GM21737 (cell line): ENCODE measurements around the gene PRAMEF12.
"Not testable (repeated sequence)": the region's sequence is repeated elsewhere in the genome, so short reads cannot be mapped to it uniquely, and the experiment has no call there.

Source experiments
- ATAC-seq: cut with Tn5 transposase; IDR thresholded peaks from one replicate; pipeline ENCODE4 v1.9.1; 2021; ENCODE audit warnings: mild to moderate bottlenecking, moderate library complexity; ENCODE audit not compliant: unreplicated experiment

Gene PRAMEF12

DNA sequence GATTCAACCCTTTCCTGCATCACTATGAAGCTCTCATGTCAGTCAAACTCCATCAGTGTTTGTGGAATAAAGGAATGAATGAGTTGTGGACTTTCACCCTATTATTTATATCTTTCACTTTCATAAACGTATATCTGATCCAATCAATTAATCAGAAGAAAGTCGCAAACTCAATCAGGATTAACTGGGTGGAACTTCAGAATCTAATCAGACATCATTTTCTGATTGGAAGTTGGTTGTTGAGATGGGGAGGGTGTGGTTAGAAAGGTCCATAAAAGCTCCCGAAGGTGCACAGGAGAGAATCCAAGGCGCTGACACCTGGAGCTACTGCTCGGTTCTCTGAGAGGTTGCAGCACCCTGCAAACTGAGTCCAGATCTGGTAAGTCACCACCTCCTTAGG, at the start of gene PRAMEF12:
Gene PRAMEF12 (plus strand): TSS at position 301 of the 400 bp plus-strand sequence. CDS start 1,130 bp downstream, outside the sequence.
- ATAC-seq, result no peak

DNA sequence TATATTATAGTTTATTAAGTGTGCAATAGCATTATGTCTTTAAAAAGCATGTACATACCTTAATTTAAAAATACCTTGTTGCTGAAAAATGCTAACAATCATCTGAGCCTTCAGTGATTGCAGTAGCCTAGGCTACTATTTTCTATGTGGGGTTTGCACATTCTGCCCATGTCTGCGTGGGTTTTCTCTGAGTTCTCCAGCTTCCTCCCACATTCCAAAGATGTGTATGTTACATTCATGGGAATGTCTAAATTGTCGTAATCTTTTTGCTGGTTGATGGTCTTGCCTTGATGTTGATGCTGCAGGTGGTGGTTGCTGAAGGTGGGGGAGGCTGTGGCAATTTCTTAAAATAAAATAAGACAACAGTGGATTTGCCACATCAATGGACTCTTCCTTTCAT, 45.1 kb upstream of the PRAMEF12 start:
- no peak for ATAC-seq

- ATAC-seq, result no peak
Measured at GRCh38 chr1:12730156-12730555, 43.4 kb upstream of the PRAMEF12 start.

DNA sequence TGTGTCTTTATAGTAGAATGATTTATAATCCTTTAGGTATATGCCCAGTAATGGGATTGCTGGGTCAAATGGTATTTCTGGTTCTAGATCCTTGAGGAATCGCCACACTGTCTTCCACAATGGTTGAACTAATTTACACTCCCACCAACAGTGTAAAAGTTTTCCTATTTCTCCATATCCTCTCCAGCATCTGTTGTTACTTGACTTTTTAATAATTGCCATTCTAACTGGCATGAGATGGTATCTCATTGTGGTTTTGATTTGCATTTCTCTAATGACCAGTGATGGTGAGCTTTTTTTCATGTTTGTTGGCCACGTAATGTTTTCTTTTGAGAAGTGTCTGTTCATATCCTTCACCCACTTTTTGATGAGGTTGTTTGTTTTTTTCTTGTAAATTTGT, 42.5 kb upstream of the PRAMEF12 start:
- not testable (repeated sequence) for ATAC-seq

DNA sequence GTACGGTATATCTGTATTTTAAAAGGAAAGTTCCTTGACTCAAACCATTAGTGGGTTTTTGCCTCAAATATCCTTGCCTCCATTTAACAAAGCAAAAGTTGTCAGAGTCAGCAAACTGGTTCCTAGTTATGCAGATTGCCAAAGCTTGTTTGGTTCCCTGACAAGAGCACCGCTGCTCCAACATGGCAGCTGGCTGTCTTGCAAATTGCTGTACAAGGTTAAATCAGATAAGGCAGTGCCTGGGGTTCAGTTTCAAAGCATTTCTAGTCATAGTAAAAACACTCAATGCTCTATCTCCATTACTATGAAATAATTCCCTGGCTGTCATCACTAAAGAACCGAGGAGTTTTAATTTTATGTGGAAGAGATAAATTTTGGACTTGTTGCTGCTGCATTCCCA, 38.9 kb upstream of the PRAMEF12 start:
- no peak for ATAC-seq

GRCh38 chr1:12738934-12739333, 34.6 kb upstream of the PRAMEF12 start:
- ATAC-seq, result no peak

DNA sequence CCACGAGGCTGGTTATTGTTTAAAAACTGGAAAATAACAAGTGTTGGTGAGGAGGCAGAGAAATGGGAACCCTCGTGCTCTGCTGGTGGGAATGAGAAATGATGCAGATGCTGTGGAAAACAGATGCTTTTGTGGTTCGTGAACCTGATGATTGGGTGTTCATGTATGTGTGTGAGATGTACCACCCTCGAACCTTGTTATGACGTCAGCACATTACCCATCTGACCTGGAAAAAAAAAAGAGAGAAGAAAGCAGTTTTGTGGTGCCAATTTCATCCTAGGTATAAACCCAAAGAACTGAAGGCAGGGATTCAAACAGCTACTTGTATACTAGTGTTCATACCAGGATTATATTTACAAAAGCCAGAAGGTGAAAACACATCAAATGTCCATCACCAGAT, 33.9 kb upstream of the PRAMEF12 start:
- ATAC-seq, result no peak

GRCh38 chr1:12741946-12742345, 31.6 kb upstream of the PRAMEF12 start:
- no peak for ATAC-seq

- no peak for ATAC-seq
Measured at GRCh38 chr1:12745126-12745991, 28.2 kb upstream of the PRAMEF12 start.

GRCh38 chr1:12745992-12746323, 27.6 kb upstream of the PRAMEF12 start, which contains the start of gene CFAP107:
TSS of gene CFAP107 (plus strand) at chr1:12746200. CDS start at chr1:12746431, 231 bp downstream.
- ATAC-seq, result no peak

DNA sequence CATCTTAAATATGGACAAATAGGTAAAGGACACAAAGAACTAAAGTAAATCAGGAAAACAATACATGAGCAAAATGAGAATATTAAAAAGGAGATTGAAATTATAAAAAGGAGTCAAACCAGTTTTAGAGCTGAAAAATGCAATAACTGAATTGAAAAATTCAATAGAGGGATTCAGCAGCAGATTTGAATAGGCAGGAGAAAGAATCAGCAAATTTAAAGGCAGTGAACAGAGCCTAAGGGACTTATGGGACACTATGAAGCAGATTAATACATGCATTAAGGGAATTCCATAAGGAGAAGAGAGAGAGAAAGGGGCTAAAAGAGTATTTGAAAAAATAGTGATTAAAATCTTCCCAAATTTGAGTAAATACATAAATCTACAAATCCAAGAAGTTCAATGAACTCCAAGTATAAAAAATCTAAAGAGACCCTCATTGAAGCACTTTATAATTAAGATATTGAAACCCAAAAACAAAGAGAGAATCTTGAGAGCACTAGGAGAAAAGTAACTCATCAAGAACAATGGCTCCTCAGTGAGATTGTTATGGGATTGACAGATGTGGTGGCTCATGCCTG, 24.7 kb upstream of the PRAMEF12 start:
- no peak for ATAC-seq

- no peak for ATAC-seq
Measured at GRCh38 chr1:12754738-12755137, 18.8 kb upstream of the PRAMEF12 start.

DNA sequence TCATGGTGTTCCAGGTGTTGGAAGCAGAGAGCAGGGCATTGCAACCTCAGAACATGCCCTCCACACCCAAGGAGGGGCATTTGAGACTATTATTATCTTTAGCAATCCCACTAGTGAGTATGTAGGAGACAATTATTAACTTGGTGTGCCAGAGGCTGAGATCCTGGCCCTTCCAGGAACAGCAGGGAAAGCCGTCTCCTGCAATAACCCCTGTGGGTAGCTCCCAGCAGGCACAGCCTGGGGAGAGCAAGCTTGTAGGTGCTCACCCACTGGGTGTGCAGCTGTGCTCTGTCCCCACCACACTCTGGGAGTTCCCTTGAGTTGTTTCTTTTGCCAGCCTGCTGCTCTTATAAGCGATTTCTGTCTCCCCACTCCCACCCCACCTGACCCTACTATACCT, 17.3 kb upstream of the PRAMEF12 start:
- no peak for ATAC-seq

DNA sequence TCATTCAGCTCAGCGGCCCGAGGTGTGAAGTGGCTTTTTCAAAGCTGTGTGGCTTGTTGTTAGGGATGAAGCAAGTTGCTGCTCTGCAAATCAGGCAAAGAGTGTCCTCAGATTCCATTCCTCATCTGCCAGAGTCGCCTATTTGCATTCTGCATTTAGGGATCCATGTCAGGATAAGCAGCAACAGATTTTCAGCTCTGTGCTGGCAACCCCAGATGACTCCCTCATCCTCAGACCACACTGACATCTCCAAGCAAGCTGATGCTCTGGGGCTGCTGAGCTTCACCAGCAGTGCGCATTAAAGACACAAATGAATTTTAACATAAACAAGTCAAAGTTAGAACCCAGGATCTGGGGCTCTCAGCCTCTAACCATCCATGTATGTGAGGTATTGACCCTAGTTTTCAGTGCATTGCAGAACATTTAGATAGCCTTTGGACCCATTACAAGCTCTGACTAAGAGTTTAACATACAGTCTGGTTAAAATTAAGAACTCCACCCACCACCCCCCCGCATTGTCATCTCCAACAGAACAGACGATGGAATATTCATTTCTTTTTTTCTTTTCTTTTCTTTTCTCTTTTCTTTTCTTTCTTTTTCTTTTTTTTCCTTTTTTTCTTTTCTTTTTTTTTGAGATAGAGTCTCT, 16.6 kb upstream of the PRAMEF12 start:
- no peak for ATAC-seq

DNA sequence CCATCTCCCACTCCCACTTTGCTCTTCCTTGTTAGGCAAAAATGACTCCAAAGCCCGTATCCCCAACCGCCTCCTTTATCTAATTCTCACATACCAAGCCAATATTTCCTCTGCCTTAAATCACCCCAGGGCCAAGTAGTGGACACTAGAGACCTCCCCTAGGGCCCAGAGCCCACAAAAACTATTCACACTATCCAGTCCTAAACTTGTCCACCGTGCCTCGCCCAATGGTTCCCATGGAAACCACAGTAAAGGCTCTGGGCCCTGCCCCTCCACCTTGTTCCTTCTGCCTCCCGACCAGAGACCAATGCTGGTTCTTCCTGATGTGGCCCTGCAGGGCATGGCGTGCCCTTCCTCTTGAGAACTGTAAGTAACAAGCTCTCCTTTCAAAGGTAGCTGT, 15.7 kb upstream of the PRAMEF12 start:
- ATAC-seq, result no peak

DNA sequence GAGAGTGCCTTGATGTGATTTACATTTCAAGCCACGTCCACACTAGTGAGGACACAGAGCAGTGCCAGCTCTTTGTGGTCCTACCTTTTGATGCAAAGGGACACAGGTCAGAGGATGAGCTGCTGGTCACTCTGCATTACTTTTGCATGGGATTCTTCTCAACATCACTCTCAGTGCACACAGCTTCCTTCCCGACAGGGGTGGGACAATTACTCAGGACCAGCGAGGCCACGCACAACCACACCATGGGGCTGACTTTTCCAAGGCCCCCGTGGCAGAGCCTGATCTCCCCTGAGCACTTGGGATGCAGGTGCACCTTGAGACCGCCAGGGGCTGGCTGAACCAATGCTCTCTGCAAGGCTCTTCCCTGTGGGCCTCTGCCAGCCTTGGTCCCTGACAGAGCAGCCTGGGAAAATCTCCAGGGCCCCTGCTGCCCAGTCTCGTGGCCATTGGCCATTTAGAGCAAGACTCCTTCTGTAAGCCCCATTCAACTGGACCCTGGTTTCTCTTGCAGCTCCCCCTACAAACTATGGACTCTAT, 13.2 kb upstream of the PRAMEF12 start:
- ATAC-seq, result no peak

DNA sequence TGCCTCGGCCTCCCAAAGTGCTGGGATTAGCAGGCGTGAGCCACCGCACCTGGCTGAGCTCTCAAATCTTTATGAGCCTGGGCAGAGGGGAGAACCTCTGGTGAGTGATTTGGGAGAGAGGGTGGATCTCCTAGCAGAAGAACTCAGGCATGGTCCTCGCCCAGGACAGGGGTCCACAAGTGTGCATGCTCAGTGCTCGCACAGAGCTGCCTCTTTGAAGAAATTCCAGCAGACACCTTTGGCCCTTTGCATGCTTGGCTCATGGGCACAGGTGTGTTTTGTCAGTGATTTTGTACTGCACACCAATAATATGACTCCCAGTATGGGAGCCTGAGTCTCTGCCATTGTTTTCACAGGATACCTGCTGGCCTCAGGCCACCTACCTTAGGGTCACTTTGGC, 11.8 kb upstream of the PRAMEF12 start:
- ATAC-seq, result no peak

- no peak for ATAC-seq
Measured at GRCh38 chr1:12762766-12763165, 10.8 kb upstream of the PRAMEF12 start.

- ATAC-seq, result no peak
Measured at GRCh38 chr1:12763479-12763878, 10.1 kb upstream of the PRAMEF12 start.

DNA sequence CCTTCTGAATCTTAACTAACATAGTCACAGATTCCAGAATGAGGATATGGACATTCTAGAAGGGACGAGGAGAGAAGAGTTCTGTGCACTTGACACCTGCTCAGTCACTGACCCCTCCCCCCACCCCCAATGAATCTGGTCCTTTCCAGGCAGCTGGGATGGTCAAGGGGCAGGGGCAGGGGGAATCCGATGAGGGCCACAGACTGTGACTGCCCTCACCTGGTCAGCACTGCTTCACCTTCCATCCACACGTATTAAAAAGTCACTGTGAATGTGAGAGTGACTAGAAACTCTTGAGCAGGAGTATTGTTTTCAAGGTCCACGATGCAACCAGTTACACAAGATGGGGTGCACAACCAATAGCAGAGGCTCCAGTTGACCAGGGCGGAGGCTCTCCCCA, 9.5 kb upstream of the PRAMEF12 start:
- ATAC-seq, result no peak

- ATAC-seq, result no peak
Measured at GRCh38 chr1:12769031-12769430, 4.5 kb upstream of the PRAMEF12 start.
